GM12873 (cell line): ENCODE data around the gene TNP2.

Experiments
- CTCF ChIP-seq: IDR thresholded peaks from 2 replicates; pipeline ENCODE4 v1.5.1; 2012; ENCODE audit warnings: low read depth, mild to moderate bottlenecking, moderate library complexity, low read length, control low read depth; ENCODE audit not compliant: insufficient read depth; ENCODE audit errors: missing control alignments

Gene TNP2

GRCh38 chr16:11291091-11291703, 22.1 kb upstream of the TNP2 start:
- TF ChIP-seq CTCF = no peak

- no peak for TF ChIP-seq CTCF
These were observed 21.2 kb upstream of the TNP2 start for GRCh38 chr16:11290102-11290893.

- no peak for TF ChIP-seq CTCF
These were observed 20.1 kb upstream of the TNP2 start for GRCh38 chr16:11289202-11289601.

- TF ChIP-seq CTCF = no peak
These were observed 16.7 kb upstream of the TNP2 start for GRCh38 chr16:11285842-11286241.

- no peak for TF ChIP-seq CTCF
These were observed 14.7 kb upstream of the TNP2 start for GRCh38 chr16:11283820-11284248.

- no peak for TF ChIP-seq CTCF
These were observed 11.7 kb upstream of the TNP2 start, which contains the start of gene PRM1 for GRCh38 chr16:11280616-11281522. TSS of gene PRM1 (minus strand) at chr16:11281330. CDS start at chr16:11281238, 92 bp downstream.
